22Rv1 (cell line): Measurements from ENCODE around the gene MYO1C.
"Not testable (repeated sequence)": the region's sequence is repeated elsewhere in the genome, so short reads cannot be mapped to it uniquely, and the experiment has no call there.

Experiments
- H3K27ac ChIP-seq: fragments of 450-650 bp; 2 replicates; pipeline ENCODE4 v1.5.1; 2017
- CTCF ChIP-seq: fragments of 450-650 bp; IDR thresholded peaks from 2 replicates; pipeline ENCODE4 v1.5.1; 2017; ENCODE audit warnings: mild to moderate bottlenecking
- ZFX ChIP-seq: fragments of 450-650 bp; IDR thresholded peaks from 2 replicates; pipeline ENCODE4 v1.6.1; 2017; ENCODE audit warnings: antibody characterized with exemption, borderline replicate concordance

The MYO1C gene

GRCh38 chr17:1460233-1460632 lies 32.3 kb downstream of the MYO1C start:
- peak overlapping the region; percentile 34 for H3K27ac ChIP-seq
- TF ChIP-seq CTCF (no peak), ZFX (no peak)

GRCh38 chr17:1455797-1456599 lies 36.5 kb downstream of the MYO1C start, which contains the start of gene CRK:
Gene CRK, minus strand, starts transcription at chr17:1456232. Its CDS starts 115 bp downstream, at chr17:1456117.
- TF ChIP-seq ZFX, result no peak
- no peak for TF ChIP-seq CTCF
- peak within 1 kb of the TSS; percentile 92 for H3K27ac ChIP-seq

GRCh38 chr17:1455291-1455796 lies 37.1 kb downstream of the MYO1C start:
- TF ChIP-seq ZFX, result no peak
- peak; percentile 50 for TF ChIP-seq CTCF
- H3K27ac ChIP-seq, result peak overlapping the region; percentile 92

GRCh38 chr17:1454541-1454940 lies 37.9 kb downstream of the MYO1C start:
- H3K27ac ChIP-seq, result peak overlapping the region; percentile 92
- TF ChIP-seq ZFX, result no peak
- TF ChIP-seq CTCF, result no peak

- not testable (repeated sequence) for H3K27ac ChIP-seq
These were observed 38.8 kb downstream of the MYO1C start for GRCh38 chr17:1453694-1454093.

- no peak overlapping the region for H3K27ac ChIP-seq
- TF ChIP-seq ZFX, result no peak
- no peak for TF ChIP-seq CTCF
These were observed 39.6 kb downstream of the MYO1C start for GRCh38 chr17:1452836-1453235.

GRCh38 chr17:1450261-1450660 lies 42.2 kb downstream of the MYO1C start:
- H3K27ac ChIP-seq, result peak overlapping the region; percentile 11; the same call in 1 of the 2 replicates

GRCh38 chr17:1449412-1449967 lies 43.0 kb downstream of the MYO1C start:
- TF ChIP-seq ZFX, result no peak
- peak overlapping the region; percentile 11; the same call in 1 of the 2 replicates for H3K27ac ChIP-seq
